B cell (primary cell): Measurements from ENCODE around the gene PTPRN2. TPM values are rescaled to one million over a fixed set of nuclear protein-coding genes. Genes with fewer than 3 reads are reported as not detected.

Source experiments
- ATAC-seq: fragments of 200-7000 bp; cut with Tn5 transposase; one replicate; pipeline ENCODE4 v1.10.0; 2021; ENCODE audit warnings: low read depth, mild to moderate bottlenecking, moderate number of reproducible peaks, moderate library complexity
- CTCF ChIA-PET: fragments of 350-600 bp; sonication (Branson Sonifier 250); formaldehyde crosslinking; loops from one replicate; lab custom pipeline; 2021; ENCODE audit warnings: antibody characterized with exemption, inconsistent platforms; lab: Charles Lee
- POLR2A ChIA-PET: fragments of 350-600 bp; sonication (Branson Sonifier 250); formaldehyde crosslinking; loops from one replicate; lab custom pipeline; 2021; ENCODE audit warnings: antibody characterized with exemption; lab: Charles Lee
- DNase-seq: peaks from one replicate; pipeline ENCODE4 v3.0.0; 2013
- H2AFZ ChIP-seq: 2 replicates; pipeline ENCODE4 v1.6.1; 2012; ENCODE audit warnings: mild to moderate bottlenecking, low read depth, low read length; ENCODE audit not compliant: insufficient read depth, poor library complexity, severe bottlenecking
- H3K27ac ChIP-seq, 2 donors: 1 replicate in 1 of 2; 2 replicates in 1 of 2; pipeline ENCODE4 v1.5.1; 2012 to 2013; ENCODE audit warnings: low read length in 2 of 2, mild to moderate bottlenecking in 2 of 2, moderate library complexity in 1 of 2
- H3K27me3 ChIP-seq, 4 experiments: fragments of 200-600 bp in 1 of 4; sonication (generic) in 1 of 4; replicated peaks in 1 of 4; 1 replicate in 2 of 4; 2 replicates in 2 of 4; pipeline versions ENCODE4 v1.6.1 to v1.7.0; 2013 to 2016; ENCODE audit warnings: low read length in 3 of 4, mild to moderate bottlenecking in 2 of 4, mixed read lengths in 1 of 4, moderate library complexity in 1 of 4; ENCODE audit not compliant: insufficient read depth in 4 of 4, control insufficient read depth in 3 of 4; ENCODE audit errors: control extremely low read depth in 1 of 4
- H3K36me3 ChIP-seq, 2 experiments: replicated peaks in 1 of 2; 1 replicate in 1 of 2; 2 replicates in 1 of 2; pipeline versions ENCODE4 v1.6.1 to v1.7.1; 2013; ENCODE audit warnings: low read length in 1 of 2; ENCODE audit not compliant: insufficient read depth in 2 of 2, control insufficient read depth in 1 of 2; ENCODE audit errors: control extremely low read depth in 1 of 2, extremely low read depth in 1 of 2
- H3K4me1 ChIP-seq, 2 donors: fragments of 200-600 bp in 1 of 2; sonication (generic) in 1 of 2; 1 replicate in 1 of 2; 2 replicates in 1 of 2; pipeline versions ENCODE4 v1.5.1 to v1.6.1; 2013 to 2017; ENCODE audit warnings: low read length in 2 of 2; ENCODE audit not compliant: control insufficient read depth in 2 of 2, insufficient read depth in 2 of 2
- H3K4me2 ChIP-seq: replicated peaks from 2 replicates; pipeline ENCODE3; 2012; ENCODE audit warnings: mild to moderate bottlenecking, low read depth, low read length; ENCODE audit not compliant: poor library complexity, severe bottlenecking
- H3K4me3 ChIP-seq, 5 experiments: fragments of 200-600 bp in 1 of 5; sonication (generic) in 1 of 5; 1 replicate in 3 of 5; 2 replicates in 2 of 5; pipeline versions ENCODE4 v1.5.1 to v1.7.0; 2011 to 2016; ENCODE audit warnings: low read length in 4 of 5, mild to moderate bottlenecking in 4 of 5, low read depth in 2 of 5, control low read depth in 1 of 5, moderate library complexity in 1 of 5; ENCODE audit not compliant: insufficient read depth in 1 of 5; ENCODE audit errors: control extremely low read depth in 1 of 5, extremely low read depth in 1 of 5
- H3K79me2 ChIP-seq: fragments of 200-600 bp; sonication (generic); one replicate; pipeline ENCODE4 v1.6.0; 2016; ENCODE audit warnings: low read length; ENCODE audit not compliant: control insufficient read depth, insufficient read depth
- H3K9ac ChIP-seq: fragments of 200-600 bp; sonication (generic); 2 replicates; pipeline ENCODE4 v1.6.1; 2017; ENCODE audit warnings: mild to moderate bottlenecking, low read length, moderate library complexity
- H3K9me3 ChIP-seq, 3 donors: one replicate each; pipeline versions ENCODE4 v1.6.1 to v1.7.1; 2013; ENCODE audit warnings: low read length in 2 of 3; ENCODE audit not compliant: control insufficient read depth in 2 of 3, insufficient read depth in 1 of 3; ENCODE audit errors: control extremely low read depth in 1 of 3
- H4K20me1 ChIP-seq: 2 replicates; pipeline ENCODE4 v1.6.0; 2012; ENCODE audit warnings: mild to moderate bottlenecking, low read length; ENCODE audit not compliant: insufficient read depth, control insufficient read depth, poor library complexity, severe bottlenecking
- H3K27ac Mint-ChIP-seq: one replicate; pipeline ENCODE4 v1.8.0; 2021; ENCODE audit warnings: mixed read lengths
- H3K27me3 Mint-ChIP-seq: one replicate; pipeline ENCODE4 v1.8.0; 2021; ENCODE audit warnings: mixed read lengths
- H3K4me1 Mint-ChIP-seq: one replicate; pipeline ENCODE4 v1.8.0; 2021; ENCODE audit warnings: mixed read lengths
- H3K4me3 Mint-ChIP-seq: one replicate; pipeline ENCODE4 v1.8.0; 2021; ENCODE audit warnings: mixed read lengths
- H3K9me3 Mint-ChIP-seq: one replicate; pipeline ENCODE4 v1.8.0; 2022; ENCODE audit warnings: mixed read lengths; ENCODE audit not compliant: insufficient read depth
- CTCF ChIP-seq: fragments of 200-600 bp; IDR thresholded peaks from one replicate; pipeline ENCODE4 v1.8.0; 2022; ENCODE audit warnings: antibody characterized with exemption, mild to moderate bottlenecking
- EZH2 ChIP-seq: IDR thresholded peaks from 2 replicates; pipeline ENCODE4 v1.6.1; 2012; ENCODE audit warnings: borderline replicate concordance, low read depth, mild to moderate bottlenecking, moderate library complexity, low read length; ENCODE audit not compliant: insufficient read depth, poor library complexity, severe bottlenecking
- WGBS: methylation state at CpG from one replicate; pipeline ENCODE4 v1.1.5; 2013; ENCODE audit warnings: missing lambda C conversion rate; ENCODE audit not compliant: insufficient coverage; 5-methylcytosine and 5-hydroxymethylcytosine counted together
- intact Hi-C: fragments of 100-400 bp; cut with micrococcal nuclease; formaldehyde crosslinking; loops from one replicate; pipeline ENCODE4 v1.10.0; 2022
- polyA plus RNA-seq: library from polyadenylated mRNA; depleted of rRNA; stranded (reverse); fragments of >200 nt; gene quantifications from 2 replicates; pipeline ENCODE4 v1.2.3, GENCODE V29; 2012
- total RNA-seq, 2 donors: library from RNA; stranded (reverse); fragments of 120-200 nt in 1 of 2; gene quantifications; 1 replicate in 1 of 2; 2 replicates in 1 of 2; pipeline versions ENCODE4 v1.2.3 to v1.2.4, GENCODE V29; 2013 to 2022

Gene PTPRN2
- total and polyA plus RNA-seq, 2 donors (not counting 1 experiment from before 2014, with no cell fraction given) = 2.0 to 5.0 TPM

- ChIA-PET POLR2A (no interaction called here), CTCF (no interaction called here)
- Histone ChIP-seq H3K36me3 (no peaks in the 10 kb centered on the region), H3K79me2 (no peaks in the 10 kb centered on the region), H3K27ac (no peak overlapping the region), H3K9ac (no peak overlapping the region), H3K9me3 (peaks cover 0 to 49% (median 0%) of the 10 kb centered on the region in 3 donors), H3K4me3 (no peak overlapping the region), H4K20me1 (no peaks in the 10 kb centered on the region), H3K4me2 (no peak overlapping the region), H3K27me3 (no peaks in the 10 kb centered on the region), H2AFZ (no peak overlapping the region), H3K4me1 (no peaks in the 10 kb centered on the region)
- no peaks in the 10 kb centered on the region for H3K27me3 Mint-ChIP-seq
- WGBS = 91% methylated on average over 31 of the region's 31 CpGs
- H3K9me3 Mint-ChIP-seq = no peaks in the 10 kb centered on the region
- ATAC-seq = no peak
- no peak overlapping the region for H3K4me3 Mint-ChIP-seq
- no peaks in the 10 kb centered on the region for H3K4me1 Mint-ChIP-seq
- DNase-seq = no peak
- TF ChIP-seq CTCF = no peak
- no peak for TF ChIP-seq EZH2
- no peak overlapping the region for H3K27ac Mint-ChIP-seq
- intact Hi-C loops = no loop called here
Measured at GRCh38 chr7:157863906-157864810, 723.5 kb downstream of the PTPRN2 start.

- Mint-ChIP-seq H3K9me3 (no peaks in the 10 kb centered on the region), H3K4me3 (no peak overlapping the region), H3K27me3 (no peaks in the 10 kb centered on the region), H3K4me1 (no peaks in the 10 kb centered on the region), H3K27ac (no peak overlapping the region)
- H3K4me1 ChIP-seq = no peaks in the 10 kb centered on the region
- ChIA-PET CTCF (no interaction called here), POLR2A (no interaction called here)
- H3K79me2 ChIP-seq = no peaks in the 10 kb centered on the region
- intact Hi-C loops = no loop called here
- DNase-seq (no peak), ATAC-seq (no peak)
- no peak overlapping the region for H3K4me3 ChIP-seq
- no peak overlapping the region for H3K4me2 ChIP-seq
- no peaks in the 10 kb centered on the region for H3K27me3 ChIP-seq
- no peaks in the 10 kb centered on the region for H4K20me1 ChIP-seq
- H3K9ac ChIP-seq = no peak overlapping the region
- H2AFZ ChIP-seq = no peak overlapping the region
- TF ChIP-seq CTCF (no peak), EZH2 (no peak)
- H3K36me3 ChIP-seq = no peaks in the 10 kb centered on the region
- WGBS = 94% methylated on average over 9 of the region's 12 CpGs
- H3K27ac ChIP-seq = no peak overlapping the region
- H3K9me3 ChIP-seq = peaks cover 0 to 48% (median 0%) of the 10 kb centered on the region in 3 donors
Measured at GRCh38 chr7:157863176-157863575, 724.4 kb downstream of the PTPRN2 start.
